Ovary (tissue), 9 donors: Measurements from ENCODE around the gene DNAL4. TPM values are rescaled to one million over a fixed set of nuclear protein-coding genes. Genes with fewer than 3 reads are reported as not detected.

Experiments used
- DNase-seq, 5 donors: peaks; one replicate each; pipeline ENCODE4 v3.0.0-alpha.2; 2019 to 2020
- H3K27ac ChIP-seq, 2 donors: fragments of 200-600 bp; one replicate each; pipeline versions ENCODE4 v1.5.1 to v1.8.0; 2019 to 2022
- H3K27me3 ChIP-seq: fragments of 200-600 bp; one replicate; pipeline ENCODE4 v1.8.0; 2022
- H3K36me3 ChIP-seq: fragments of 200-600 bp; sonication (generic); one replicate; pipeline ENCODE4 v1.5.1; 2019
- H3K4me1 ChIP-seq: one replicate; pipeline ENCODE4 v1.8.1; 2013; ENCODE audit warnings: mild to moderate bottlenecking, moderate library complexity; ENCODE audit not compliant: insufficient read depth
- H3K4me3 ChIP-seq: fragments of 200-600 bp; sonication (generic); one replicate; pipeline ENCODE4 v1.5.1; 2017
- H3K9me3 ChIP-seq, 2 donors: fragments of 200-600 bp in 1 of 2; sonication (generic) in 1 of 2; one replicate each; pipeline versions ENCODE4 v1.5.1 to v1.8.1; 2013 to 2019; ENCODE audit warnings: mild to moderate bottlenecking in 1 of 2, moderate library complexity in 1 of 2
- CTCF ChIP-seq, 3 donors: fragments of 450-650 bp in 2 of 3; fragments of 200-600 bp in 1 of 3; IDR thresholded peaks; one replicate each; pipeline versions ENCODE4 v1.5.1 to v1.8.0; 2016 to 2022; ENCODE audit warnings: antibody characterized with exemption in 3 of 3, mild to moderate bottlenecking in 1 of 3
- EP300 ChIP-seq: sonication (generic); formaldehyde crosslinking; IDR thresholded peaks from one replicate; pipeline ENCODE4 v1.6.1; 2017; ENCODE audit warnings: antibody characterized with exemption
- POLR2A ChIP-seq: fragments of 450-650 bp; IDR thresholded peaks from one replicate; pipeline ENCODE4 v1.6.1; 2017; ENCODE audit warnings: antibody characterized with exemption, mild to moderate bottlenecking, moderate library complexity
- WGBS, 3 donors: extraction: QIAGEN DNeasy Blood & Tissue Kit in 1 of 3; methylation state at CpG; one replicate each; pipeline versions ENCODE4 v1.1.5 to v1.1.7; 2013 to 2017; 5-methylcytosine and 5-hydroxymethylcytosine counted together
- intact Hi-C, 4 donors: fragments of 100-400 bp; cut with DNase I; formaldehyde crosslinking; loops; one replicate each; pipeline versions ENCODE4 v1.11.0 to v1.15.1; 2022 to 2023
- polyA plus RNA-seq, 2 donors: library from polyadenylated mRNA; stranded (reverse); fragments of 200-250 nt in 1 of 2; fragments of 350-450 nt in 1 of 2; fragmentation: Illumina TruSeq in 1 of 2; extraction: RNeasy Lipid Tissue Mini Kit (QIAGEN cat#74804) in 1 of 2; gene quantifications; one replicate each; pipeline ENCODE4 v1.2.3, GENCODE V29; 2013 to 2014
- total RNA-seq, 7 donors: library from RNA; depleted of rRNA in 2 of 7; stranded (reverse); fragments of >200 nt in 2 of 7; fragmentation: NEBNext Ultra II Directional in 3 of 7; extraction: Animal tissue kit (Norgen Biotek cat#: 25700) in 3 of 7; gene quantifications; one replicate each; pipeline versions ENCODE4 v1.1.0 to v1.2.4, GENCODE V29; 2016 to 2023
- donor health status: DM: no; HTN: no; CAD: no; lungs with moderate emphysema.
- donor health status: DM: no; HTN: no; CAD: no.
- donor health status: Bipolar disorder and iron deficiency.
- donor health status: DM: yes; HTN: yes; CAD: no.
- donor health status: DM: no; HTN: no; CAD: no.
- donor health status: DM: yes; HTN: yes; CAD: no.

DNAL4 gene
- total and polyA plus RNA-seq, 9 donors: 12.1 to 26.4 (median 16.3) TPM

GRCh38 chr22:38831166-38831945 lies 37.4 kb upstream of the DNAL4 start:
- H3K27me3 ChIP-seq: no peaks in the 10 kb centered on the region
- TF ChIP-seq POLR2A (no peak), CTCF (IDR thresholded peaks at IDR 0.05) (no peak), EP300 (no peak)
- WGBS, 3 donors: 87 to 93% (median 90%) methylated on average over 16 of the region's 16 CpGs
- H3K36me3 ChIP-seq: no peaks in the 10 kb centered on the region
- DNase-seq: no peak
- no peaks in the 10 kb centered on the region for H3K4me1 ChIP-seq
- H3K4me3 ChIP-seq: no peak overlapping the region
- H3K9me3 ChIP-seq: no peaks in the 10 kb centered on the region
- no peak overlapping the region for H3K27ac ChIP-seq
- intact Hi-C loops: no loop called here

- DNase-seq: no peak
- Histone ChIP-seq H3K27ac (no peak overlapping the region), H3K36me3 (no peaks in the 10 kb centered on the region), H3K4me1 (no peaks in the 10 kb centered on the region), H3K27me3 (no peaks in the 10 kb centered on the region), H3K4me3 (no peak overlapping the region), H3K9me3 (no peaks in the 10 kb centered on the region)
- intact Hi-C loops: no loop called here
- TF ChIP-seq CTCF (IDR thresholded peaks at IDR 0.05): no peak
- no peak for TF ChIP-seq POLR2A
- TF ChIP-seq EP300: no peak
- 73 to 82% (median 81%) methylated on average over 7 of the region's 7 CpGs for WGBS, 3 donors
Observed at GRCh38 chr22:38830845-38831108, 36.8 kb upstream of the DNAL4 start.

GRCh38 chr22:38830026-38830844 lies 36.3 kb upstream of the DNAL4 start:
- Histone ChIP-seq H3K27ac (no peak overlapping the region), H3K27me3 (no peaks in the 10 kb centered on the region), H3K9me3 (no peaks in the 10 kb centered on the region), H3K4me1 (no peaks in the 10 kb centered on the region), H3K4me3 (no peak overlapping the region), H3K36me3 (no peaks in the 10 kb centered on the region)
- no peak for DNase-seq
- intact Hi-C loops: no loop called here
- WGBS, 3 donors: 83 to 90% (median 86%) methylated on average over 17 of the region's 17 CpGs
- no peak for TF ChIP-seq CTCF (IDR thresholded peaks at IDR 0.05)
- no peak for TF ChIP-seq POLR2A
- TF ChIP-seq EP300: no peak

GRCh38 chr22:38829485-38829884 lies 35.5 kb upstream of the DNAL4 start:
- Histone ChIP-seq H3K4me3 (no peak overlapping the region), H3K9me3 (no peaks in the 10 kb centered on the region), H3K27me3 (no peaks in the 10 kb centered on the region), H3K4me1 (no peaks in the 10 kb centered on the region), H3K27ac (no peak overlapping the region), H3K36me3 (no peaks in the 10 kb centered on the region)
- DNase-seq: no peak
- 84 to 88% (median 88%) methylated on average over 4 of the region's 4 CpGs for WGBS, 3 donors
- TF ChIP-seq POLR2A (no peak), CTCF (IDR thresholded peaks at IDR 0.05) (no peak), EP300 (no peak)
- intact Hi-C loops: no loop called here
